NCI-H1105 (cell line): Measurements from ENCODE around the gene KRT25.
"Not testable (repeated sequence)": the region's sequence is repeated elsewhere in the genome, so short reads cannot be mapped to it uniquely, and the experiment has no call there.

Experiments
- DNase-seq: peaks from one replicate; lab custom pipeline; 2025; lab: John Stamatoyannopoulos, UW

Gene KRT25

DNA sequence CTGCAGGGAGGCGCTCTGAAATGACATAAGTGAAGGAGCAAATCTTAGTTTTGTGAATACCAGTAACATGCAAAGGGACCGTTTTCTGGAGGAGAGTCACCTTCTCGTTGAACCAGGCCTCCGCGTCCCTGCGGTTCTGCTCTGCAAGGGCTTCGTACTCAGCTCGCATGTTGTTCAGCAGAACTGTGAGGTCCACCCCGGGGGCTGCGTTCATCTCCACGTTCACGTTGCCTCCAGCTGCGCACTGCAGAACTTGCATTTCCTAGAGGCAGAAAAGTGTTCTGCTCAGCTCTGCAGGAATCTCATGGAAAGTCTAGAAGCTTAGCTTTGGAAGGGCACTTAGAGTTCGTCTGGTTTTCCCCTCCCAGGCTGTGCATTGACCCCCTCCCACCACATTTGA, 4.1 kb downstream of the KRT25 start:
- no peak for DNase-seq

GRCh38 chr17:40750391-40750790, 4.7 kb downstream of the KRT25 start:
- DNase-seq: no peak

DNA sequence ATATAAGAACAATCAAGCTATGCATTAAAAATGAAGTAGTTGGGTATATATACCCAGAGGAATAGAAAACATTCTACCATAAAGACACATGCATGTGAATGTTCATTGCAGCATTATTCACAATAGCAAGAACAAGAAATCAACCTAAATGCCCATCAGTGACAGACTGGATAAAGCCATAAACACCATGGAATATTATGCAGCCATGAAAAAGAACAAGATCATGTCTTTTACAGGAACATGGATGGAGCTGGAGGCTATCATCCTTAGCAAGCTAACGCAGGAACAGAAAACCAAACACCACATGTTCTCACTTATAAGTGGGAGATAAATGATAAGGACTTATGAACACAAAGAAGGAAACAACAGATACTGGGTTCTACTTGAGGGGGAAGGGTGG, 6.5 kb downstream of the KRT25 start:
- DNase-seq: not testable (repeated sequence)

DNA sequence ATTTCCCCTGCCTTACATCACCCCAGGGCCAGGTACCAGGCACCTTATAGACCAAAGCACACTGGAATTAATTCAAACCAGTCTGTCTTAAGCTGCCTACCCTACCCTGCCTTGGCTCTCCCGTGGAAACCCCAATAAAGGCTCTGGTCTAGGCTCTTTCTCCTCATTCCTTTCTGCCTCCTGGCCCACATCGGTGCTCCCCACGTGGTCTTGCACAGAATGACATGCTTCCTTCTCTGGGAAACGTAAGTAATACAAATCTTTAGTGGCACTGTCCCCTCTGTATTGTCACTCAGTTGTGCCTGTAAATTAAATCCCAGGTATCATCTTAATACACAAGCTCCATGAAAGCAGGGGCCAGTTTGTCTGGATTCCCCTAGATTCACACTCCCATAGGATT, 16.6 kb downstream of the KRT25 start:
- no peak for DNase-seq

DNA sequence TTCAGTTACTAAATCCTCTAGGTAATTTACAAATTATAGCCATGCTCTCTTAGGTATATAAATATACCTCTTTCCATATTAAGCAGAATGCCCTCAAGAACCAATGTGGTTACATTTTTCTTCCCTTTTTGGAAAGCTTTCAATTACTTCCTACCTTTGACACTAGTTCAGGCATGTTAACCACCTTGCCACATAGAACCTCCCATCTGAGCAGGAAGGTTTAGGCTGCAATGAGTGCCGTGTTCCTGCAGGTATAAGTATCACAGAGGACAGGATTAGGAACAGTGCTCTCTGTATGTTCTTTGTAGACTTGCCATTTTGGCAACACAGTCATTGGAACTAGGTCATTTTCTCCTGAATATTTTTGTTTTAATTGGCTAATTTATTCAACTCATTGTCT, 20.1 kb downstream of the KRT25 start:
- DNase-seq: no peak

GRCh38 chr17:40734018-40734417, 21.1 kb downstream of the KRT25 start:
- DNase-seq: no peak

DNA sequence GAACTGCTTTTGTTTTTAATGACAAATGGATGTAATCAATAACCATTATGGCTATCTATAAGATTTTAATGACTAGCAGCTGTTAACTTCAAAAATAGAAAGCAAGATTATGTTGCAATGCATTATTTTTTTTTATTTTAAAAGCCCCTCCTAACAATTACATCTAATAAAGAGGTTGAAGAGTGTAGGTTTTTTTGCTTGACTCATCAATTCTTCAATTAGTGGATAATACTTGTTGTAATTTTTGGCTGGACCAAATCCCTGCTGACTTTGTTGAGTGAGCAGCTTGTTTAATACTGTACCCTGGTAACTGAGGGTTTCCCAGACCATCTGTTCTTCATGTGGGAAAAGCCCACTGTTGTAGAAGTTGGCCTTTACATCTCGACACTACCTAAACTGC, 24.2 kb downstream of the KRT25 start:
- no peak for DNase-seq

DNA sequence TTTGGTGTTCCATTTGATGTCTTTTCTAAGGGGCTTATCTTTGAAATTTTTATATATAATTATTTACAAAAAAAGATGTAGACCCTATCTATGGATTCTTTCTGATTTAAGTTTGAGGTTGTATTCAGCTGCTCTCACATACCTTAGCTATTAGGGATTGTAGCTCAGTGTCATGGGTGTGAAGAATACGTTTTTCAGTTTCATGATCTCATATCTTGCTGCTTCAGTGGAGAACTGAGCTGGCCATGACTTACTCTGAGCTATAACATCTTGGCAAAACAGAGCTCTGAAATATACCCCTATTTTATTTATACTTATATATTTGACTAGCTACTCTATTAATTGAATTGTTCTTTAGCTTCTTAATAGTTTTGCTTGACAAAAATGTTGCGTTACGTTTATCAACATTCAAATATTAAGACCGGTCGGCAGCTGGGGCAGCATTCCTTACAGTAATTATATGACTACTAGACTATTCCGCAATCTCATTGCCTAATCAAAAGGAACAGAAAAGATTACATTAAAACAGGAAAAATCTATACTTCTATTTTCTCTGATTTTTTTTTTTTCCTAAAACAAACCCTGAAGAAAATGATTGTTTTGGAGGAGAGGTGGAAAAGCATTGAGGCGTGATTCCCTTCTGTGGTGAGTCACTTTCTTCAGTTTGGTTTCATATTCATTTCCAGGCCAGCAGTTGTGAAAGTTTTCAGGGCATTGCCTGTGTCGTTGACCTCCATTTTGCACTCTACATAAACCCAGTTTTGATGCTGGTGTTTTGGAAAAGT, 27.5 kb downstream of the KRT25 start:
- DNase-seq: no peak

- no peak for DNase-seq
Observed at GRCh38 chr17:40726919-40727318, 28.2 kb downstream of the KRT25 start.

DNA sequence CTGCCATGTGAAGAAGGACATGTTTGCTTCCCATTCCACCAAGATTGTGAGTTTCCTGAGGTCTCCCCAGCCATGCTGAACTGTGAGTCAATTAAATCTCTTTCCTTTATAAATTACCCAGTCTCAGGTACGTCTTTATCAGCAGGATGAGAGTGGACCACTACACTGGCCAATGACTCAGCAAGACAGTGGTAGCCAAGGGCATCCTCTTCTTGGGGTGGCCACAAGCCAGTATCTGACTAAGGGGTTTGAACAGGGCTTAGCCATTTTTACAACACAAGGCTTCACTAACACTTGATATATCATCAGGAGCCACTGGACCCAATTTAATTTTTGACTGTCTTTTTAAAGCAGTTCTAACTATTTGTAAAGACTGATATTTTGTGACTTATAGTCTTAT, 30.5 kb downstream of the KRT25 start:
- DNase-seq: no peak

- DNase-seq: no peak
Observed at GRCh38 chr17:40722241-40722640, 32.9 kb downstream of the KRT25 start.

DNA sequence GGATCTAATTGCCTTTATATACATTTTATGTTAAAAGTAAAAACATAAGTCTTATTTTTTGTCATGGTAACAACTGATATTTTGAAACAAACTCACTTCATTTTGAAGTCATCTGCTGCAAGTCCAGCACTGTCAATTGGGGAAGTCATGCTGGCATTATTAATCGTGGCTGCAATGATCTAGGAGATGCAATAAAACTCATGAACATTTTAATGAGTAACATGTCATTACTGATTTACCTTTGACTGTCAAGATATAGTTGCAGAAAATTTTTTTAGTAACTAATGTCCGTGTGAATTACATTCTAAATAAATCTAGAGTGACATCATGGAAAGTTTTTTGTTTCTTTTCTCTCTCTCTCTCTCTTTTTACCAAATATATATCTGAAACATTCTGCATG, 34.2 kb downstream of the KRT25 start:
- no peak for DNase-seq

DNA sequence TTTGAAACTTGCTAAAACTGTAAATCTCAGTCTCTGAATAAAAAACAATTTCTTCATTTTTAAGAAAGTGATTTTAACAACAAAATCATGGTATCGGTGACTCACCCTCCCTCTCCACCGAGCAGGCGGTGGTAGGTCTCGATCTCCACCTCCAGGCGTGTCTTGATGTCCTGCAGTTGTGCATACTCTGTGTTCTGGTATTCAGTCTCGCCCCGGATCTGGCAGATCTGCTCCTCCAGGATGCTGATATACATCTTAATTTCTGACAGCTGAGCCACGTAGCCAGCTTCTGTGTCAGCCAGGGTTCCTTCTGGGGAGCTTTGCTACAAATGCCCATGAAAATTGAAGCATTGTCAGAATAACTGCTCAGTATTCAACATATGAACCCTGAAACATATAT, 36.2 kb downstream of the KRT25 start:
- DNase-seq: no peak

- DNase-seq: no peak
Observed at GRCh38 chr17:40717776-40718175, 37.4 kb downstream of the KRT25 start.

DNA sequence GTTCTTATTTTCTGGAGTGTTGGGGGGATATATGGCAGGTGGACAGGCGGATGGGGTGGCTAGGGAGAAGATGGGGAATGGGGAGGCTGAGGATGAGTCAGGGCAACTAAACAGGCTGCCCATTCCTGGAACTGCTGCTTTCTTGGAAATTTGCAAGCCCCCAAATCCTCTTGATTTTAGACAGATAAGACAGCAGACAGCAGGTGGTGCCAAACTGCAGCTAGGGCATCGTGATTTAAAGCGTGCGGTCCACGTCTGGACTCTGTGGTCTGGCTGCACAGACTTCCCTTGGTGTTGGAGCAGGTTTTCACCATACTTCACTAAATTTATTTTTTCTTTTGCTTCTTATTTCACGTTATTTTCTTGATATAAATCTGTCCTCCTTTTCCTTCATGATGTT, 40.7 kb downstream of the KRT25 start:
- no peak for DNase-seq

DNA sequence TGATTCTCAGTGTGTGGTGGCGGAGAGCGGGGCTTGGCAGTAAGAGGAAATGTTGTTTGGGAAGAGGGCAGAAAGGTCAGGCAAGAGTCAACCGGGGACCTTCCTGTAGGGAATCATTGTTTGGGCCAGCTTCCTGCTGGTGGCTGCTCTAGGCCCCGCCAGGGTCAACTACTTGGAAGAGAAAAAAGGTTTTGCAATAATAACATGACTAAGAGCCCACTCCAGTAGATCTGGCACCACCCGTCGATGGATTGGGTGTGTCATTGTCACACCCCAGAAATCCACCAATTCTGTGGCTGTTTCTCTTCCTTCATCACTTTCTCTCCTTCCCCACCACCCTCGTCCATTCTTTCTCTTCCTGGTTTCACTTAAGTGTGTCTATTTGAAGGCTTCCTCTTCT, 47.4 kb downstream of the KRT25 start:
- DNase-seq: no peak

DNA sequence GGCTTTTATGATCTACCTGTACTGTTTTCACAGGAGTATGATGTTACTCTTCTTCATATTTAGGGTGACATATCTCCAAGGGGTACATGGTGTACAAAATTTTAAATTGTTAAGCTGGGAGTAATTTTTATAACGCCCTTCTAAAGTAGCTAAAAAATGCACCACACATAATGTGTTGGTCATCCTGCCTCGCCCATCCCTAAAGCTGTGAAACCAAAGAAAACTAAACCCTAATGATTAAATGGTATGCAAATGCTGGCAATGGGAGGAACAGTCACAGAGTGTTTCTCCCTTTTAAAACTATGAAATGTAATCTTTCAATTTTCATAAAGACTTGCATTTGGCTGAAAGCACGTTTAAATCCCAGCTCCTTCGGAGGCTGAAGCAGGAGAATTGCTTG, 49.5 kb downstream of the KRT25 start:
- no peak for DNase-seq

GRCh38 chr17:40703652-40704051, 51.5 kb downstream of the KRT25 start, which contains the start of gene KRT24:
KRT24 (minus strand) TSS chr17:40703752; CDS start chr17:40703693, 59 bp downstream.
- no peak for DNase-seq

DNA sequence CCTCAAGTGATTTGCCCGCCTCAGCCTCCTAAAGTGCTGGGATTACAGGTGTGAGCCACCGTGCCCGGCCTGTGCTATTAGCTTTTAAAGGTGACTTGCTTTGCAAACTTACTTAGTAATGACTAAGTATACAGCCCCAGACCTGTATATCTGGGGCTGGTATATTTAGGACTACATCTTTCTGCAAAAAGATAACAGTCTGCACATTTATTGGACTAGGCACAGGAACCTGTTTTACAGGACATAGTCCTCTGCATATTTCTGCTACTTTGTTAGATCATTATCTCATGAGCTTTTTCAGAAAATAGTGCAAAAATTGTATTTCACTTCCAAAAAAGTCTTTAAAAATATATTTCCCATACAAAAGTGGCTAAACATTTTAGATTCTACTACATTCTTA, 52.9 kb downstream of the KRT25 start:
- DNase-seq: no peak

GRCh38 chr17:40699853-40700252, 55.3 kb downstream of the KRT25 start:
- no peak for DNase-seq

- DNase-seq: no peak
Observed at GRCh38 chr17:40699371-40699770, 55.8 kb downstream of the KRT25 start.
